Stimulated activated CD4-positive, alpha-beta T cell treated with anti-CD3 and anti-CD28 coated beads, TNF-alpha, amount 100 ng/mL, for 4 hours (primary cell): ENCODE data around the gene GNG2.

Experiments
- DNase-seq, 3 experiments: peaks; one replicate each; pipeline ENCODE4 v3.0.0-alpha.2; 2020; ENCODE audit warnings: low read depth in 3 of 3

Gene GNG2

DNA sequence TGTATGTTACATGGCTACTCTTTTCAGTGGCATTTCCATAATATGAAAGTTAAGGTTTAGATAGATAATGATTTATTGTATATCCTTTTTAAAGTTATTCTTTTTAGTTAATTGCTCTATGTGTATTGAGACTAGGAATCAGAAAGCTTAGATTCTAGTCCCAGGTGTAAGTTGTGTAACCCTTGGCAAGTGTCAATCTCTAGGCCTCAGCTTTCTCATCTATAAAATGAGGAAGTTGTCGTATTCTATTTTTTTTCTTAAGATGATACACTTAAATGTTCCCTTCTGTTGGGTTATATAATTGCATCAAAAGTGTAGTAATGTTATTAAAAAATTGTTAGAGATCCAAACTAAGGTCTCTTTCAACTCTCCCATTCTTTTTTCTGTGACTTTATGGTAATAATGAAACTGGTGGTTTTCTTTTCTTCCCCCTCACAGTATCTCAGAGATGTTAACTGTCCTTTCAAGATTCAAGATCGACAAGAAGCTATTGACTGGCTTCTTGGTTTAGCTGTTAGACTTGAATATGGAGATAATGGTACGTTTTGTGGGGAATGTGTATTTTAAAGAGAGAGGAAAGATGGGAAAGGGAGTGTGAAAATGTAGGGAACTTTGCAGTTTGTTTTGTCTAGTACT lies 133.0 kb downstream of the GNG2 start:
- DNase-seq = no peak

- no peak for DNase-seq
These were observed 135.8 kb downstream of the GNG2 start for GRCh38 chr14:51996148-51996746.

GRCh38 chr14:51998348-51998747 lies 137.9 kb downstream of the GNG2 start:
- DNase-seq = no peak

GRCh38 chr14:51999084-51999483 lies 138.7 kb downstream of the GNG2 start:
- DNase-seq = no peak

DNA sequence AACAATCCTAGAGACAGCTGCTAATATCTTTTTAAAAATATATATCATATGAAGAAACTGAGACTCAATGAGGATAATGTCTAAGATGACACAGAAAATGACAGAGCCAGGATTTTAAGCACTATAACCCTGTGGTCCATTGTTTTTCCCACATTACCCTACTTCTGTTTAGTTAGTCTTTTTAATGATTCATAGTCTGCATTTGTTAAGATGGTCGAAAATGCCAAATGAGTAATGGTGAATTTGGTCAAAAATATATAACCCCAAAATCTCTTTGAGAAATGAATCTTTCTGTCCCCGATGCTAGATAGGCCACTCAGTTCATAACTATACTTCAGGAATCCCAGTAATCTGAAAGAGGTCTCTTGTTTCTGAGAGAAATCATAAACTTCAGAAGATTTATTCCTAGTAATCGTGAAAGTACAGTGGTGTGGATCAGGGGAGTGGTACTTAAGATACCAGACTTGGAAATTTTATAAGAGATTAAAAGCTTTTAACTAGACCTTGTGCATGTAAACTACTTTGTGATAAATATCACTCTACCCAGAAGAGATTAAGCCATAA lies 139.7 kb downstream of the GNG2 start:
- no peak for DNase-seq

- DNase-seq = no peak
These were observed 140.3 kb downstream of the GNG2 start for GRCh38 chr14:52000696-52001095.

GRCh38 chr14:52002542-52002941 lies 142.1 kb downstream of the GNG2 start:
- DNase-seq = no peak

- DNase-seq = no peak
These were observed 142.9 kb downstream of the GNG2 start for GRCh38 chr14:52003324-52003723.

DNA sequence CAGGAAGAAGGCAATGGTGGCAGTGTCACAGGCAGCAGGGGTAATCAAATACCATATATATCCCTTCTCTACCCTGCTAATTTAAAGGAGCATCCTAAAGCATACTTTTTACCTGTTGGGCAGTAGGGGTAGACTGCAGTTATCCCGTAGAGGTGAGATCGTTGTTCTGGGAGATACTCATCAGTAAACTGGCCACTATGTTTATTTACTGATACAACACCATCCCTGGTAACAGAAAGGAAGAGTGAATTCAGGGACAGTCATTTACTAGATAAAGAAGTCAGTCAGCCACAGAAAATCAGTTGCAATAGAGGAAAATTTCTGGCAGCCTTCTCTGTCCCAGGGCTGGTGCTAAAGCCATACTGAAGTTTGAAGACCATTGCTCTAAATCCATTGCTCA lies 145.2 kb downstream of the GNG2 start:
- DNase-seq = no peak

DNA sequence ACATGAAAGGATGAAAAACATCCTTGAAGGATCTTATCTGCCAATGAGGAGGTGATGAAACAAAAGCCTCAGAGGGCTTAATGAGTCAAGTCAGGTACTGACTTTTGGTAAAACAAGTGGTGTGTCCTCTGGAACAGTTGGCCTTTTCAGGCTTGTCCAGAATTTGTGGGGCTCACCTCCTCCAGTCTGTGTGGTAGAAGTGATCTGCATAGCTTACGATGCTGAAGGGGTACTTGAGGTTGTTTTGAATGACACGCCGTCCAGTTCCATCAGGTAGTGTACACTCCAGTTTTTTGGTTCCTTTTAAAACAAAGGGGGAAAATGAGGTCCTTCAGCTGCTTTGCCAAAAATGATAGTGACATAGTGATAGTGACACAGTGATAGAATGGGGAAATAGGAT lies 145.9 kb downstream of the GNG2 start:
- DNase-seq = no peak

GRCh38 chr14:52007211-52007610 lies 146.8 kb downstream of the GNG2 start:
- no peak for DNase-seq

GRCh38 chr14:52007637-52008036 lies 147.2 kb downstream of the GNG2 start:
- no peak for DNase-seq

GRCh38 chr14:52008136-52008535 lies 147.7 kb downstream of the GNG2 start:
- DNase-seq = no peak

GRCh38 chr14:52010173-52010693 lies 149.8 kb downstream of the GNG2 start:
- no peak for DNase-seq

- DNase-seq = no peak
These were observed 151.1 kb downstream of the GNG2 start for GRCh38 chr14:52011523-52011922.

DNA sequence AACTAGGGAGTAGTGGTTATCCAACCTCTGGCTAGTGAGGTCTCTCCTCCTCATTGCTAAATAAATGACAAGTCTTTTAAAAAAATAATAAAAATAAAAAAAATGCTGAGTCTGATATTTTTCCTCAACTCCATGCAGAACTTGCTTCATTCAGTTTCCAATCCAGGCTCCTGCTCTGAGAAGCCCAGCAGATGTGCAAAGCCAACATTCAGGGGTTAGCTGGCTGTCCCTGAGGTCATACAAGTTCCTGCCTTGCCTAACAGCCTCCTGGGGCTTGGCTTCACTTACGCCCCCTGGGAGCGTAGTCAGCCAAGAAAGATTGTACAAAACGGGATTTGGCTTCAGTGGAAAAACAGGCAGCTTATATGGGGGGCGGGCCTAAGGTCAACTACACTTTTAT lies 152.2 kb downstream of the GNG2 start:
- no peak for DNase-seq

DNA sequence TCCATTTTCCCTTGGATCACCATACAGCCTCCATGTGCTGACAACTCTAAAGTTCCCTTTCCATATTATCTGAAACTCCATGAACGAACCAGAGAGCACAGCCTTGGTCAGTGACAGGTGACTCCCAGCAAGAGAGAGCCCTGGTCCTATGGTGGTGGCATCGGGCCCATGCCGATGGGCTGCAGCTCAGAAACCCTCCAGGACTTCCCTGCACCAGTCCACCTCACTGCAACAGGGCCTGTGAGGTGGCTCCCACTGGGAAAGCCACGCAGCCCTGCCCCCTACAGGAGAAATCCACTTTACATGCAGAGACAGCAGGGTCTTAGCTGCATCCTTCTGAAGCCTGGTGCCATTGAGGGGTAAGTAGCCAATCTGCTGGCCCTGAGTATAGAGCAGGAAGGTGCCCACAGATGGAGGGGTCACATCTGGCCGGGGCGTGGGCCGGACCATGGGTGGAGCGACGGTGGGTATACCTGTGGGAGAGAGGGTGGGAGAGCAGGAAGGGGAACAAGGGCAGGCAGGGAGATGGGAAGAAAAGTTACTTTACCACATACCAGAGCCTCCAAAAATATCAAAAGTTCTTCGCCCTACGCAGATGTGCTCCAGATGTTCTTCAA lies 153.7 kb downstream of the GNG2 start:
- no peak for DNase-seq

GRCh38 chr14:52014601-52015267 lies 154.3 kb downstream of the GNG2 start:
- no peak for DNase-seq

GRCh38 chr14:52015411-52016030 lies 155.1 kb downstream of the GNG2 start:
- no peak for DNase-seq

GRCh38 chr14:52018252-52018651 lies 157.8 kb downstream of the GNG2 start:
- no peak for DNase-seq

DNA sequence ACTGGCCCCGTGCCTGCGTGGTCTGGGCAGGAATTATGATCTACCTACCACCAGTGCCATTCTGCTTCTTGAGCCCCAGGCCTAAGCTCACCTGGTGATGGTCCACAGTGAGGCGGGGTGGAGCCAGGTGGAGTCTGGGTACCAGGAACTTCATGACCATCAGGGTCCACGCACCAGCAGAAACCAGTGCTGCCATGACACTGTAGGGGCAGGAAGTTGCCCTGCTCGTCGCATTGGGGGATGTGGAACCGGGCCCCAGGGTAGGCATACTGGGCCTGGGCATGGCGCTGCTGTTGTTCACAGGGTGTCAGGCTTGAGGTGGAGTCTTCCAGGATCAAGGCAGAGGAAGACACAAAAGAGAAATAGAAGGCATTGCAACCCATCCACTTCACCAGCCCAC lies 158.6 kb downstream of the GNG2 start:
- no peak for DNase-seq
